ENCODE measurements around the gene CFAP119.

DNA sequence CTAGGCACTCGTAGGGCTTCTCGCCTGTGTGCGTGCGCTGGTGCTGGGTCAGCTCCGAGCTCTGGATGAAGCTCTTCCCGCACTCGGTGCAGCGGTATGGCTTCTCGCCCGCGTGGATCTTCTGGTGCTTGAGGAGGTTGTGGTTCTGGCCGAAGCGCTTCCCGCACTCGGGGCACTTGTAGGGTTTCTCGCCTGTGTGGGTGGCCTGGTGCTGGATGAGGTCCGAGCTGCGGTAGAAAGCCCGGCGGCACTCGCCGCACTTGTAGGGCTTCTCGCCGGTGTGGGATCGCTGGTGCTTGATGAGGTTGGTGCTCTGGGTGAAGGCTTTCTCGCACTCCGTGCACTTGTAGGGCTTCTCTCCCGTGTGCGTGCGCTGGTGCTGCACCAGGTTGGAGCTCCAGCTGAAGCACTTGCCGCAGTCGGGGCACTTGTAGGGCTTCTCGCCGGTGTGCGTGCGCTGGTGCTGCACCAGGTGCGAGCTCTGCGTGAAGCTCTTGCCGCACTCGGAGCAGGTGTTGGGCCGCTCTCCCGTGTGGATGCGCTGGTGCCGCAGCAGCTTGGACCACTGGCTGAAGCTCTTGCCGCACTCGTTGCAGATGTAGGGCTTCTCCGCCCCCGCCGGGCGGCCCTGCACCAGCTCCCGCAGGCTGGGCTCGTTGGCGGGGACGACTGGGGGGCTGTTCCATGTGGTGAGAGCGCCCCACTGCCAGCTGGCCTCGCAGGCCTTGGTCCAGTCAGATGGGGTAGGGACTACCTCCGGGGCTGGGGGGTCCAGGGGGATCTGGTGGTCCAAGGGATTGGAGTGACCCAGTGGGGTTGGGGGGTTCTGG is 21.6 kb upstream of the CFAP119 start:
- TF ChIP-seq EP300 (IDR thresholded peaks at IDR 0.05; ENCODE audit: borderline replicate concordance in 1 of 2, low read depth in 1 of 2, low read length in 1 of 2): no peak
- no peak for TF ChIP-seq YY1 (IDR thresholded peaks at IDR 0.05; ENCODE audit: low read depth)
- TF ChIP-seq, protein P1, sequence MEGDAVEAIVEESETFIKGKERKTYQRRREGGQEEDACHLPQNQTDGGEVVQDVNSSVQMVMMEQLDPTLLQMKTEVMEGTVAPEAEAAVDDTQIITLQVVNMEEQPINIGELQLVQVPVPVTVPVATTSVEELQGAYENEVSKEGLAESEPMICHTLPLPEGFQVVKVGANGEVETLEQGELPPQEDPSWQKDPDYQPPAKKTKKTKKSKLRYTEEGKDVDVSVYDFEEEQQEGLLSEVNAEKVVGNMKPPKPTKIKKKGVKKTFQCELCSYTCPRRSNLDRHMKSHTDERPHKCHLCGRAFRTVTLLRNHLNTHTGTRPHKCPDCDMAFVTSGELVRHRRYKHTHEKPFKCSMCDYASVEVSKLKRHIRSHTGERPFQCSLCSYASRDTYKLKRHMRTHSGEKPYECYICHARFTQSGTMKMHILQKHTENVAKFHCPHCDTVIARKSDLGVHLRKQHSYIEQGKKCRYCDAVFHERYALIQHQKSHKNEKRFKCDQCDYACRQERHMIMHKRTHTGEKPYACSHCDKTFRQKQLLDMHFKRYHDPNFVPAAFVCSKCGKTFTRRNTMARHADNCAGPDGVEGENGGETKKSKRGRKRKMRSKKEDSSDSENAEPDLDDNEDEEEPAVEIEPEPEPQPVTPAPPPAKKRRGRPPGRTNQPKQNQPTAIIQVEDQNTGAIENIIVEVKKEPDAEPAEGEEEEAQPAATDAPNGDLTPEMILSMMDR (IDR thresholded peaks at IDR 0.05): no peak
- TF ChIP-seq NFIC (IDR thresholded peaks at IDR 0.05; ENCODE audit: borderline replicate concordance): no peak
- TF ChIP-seq RAD21 (IDR thresholded peaks at IDR 0.05; ENCODE audit: low read length): no peak
- no peak for TF ChIP-seq ELF1 (IDR thresholded peaks at IDR 0.05)
- TF ChIP-seq, protein P2, sequence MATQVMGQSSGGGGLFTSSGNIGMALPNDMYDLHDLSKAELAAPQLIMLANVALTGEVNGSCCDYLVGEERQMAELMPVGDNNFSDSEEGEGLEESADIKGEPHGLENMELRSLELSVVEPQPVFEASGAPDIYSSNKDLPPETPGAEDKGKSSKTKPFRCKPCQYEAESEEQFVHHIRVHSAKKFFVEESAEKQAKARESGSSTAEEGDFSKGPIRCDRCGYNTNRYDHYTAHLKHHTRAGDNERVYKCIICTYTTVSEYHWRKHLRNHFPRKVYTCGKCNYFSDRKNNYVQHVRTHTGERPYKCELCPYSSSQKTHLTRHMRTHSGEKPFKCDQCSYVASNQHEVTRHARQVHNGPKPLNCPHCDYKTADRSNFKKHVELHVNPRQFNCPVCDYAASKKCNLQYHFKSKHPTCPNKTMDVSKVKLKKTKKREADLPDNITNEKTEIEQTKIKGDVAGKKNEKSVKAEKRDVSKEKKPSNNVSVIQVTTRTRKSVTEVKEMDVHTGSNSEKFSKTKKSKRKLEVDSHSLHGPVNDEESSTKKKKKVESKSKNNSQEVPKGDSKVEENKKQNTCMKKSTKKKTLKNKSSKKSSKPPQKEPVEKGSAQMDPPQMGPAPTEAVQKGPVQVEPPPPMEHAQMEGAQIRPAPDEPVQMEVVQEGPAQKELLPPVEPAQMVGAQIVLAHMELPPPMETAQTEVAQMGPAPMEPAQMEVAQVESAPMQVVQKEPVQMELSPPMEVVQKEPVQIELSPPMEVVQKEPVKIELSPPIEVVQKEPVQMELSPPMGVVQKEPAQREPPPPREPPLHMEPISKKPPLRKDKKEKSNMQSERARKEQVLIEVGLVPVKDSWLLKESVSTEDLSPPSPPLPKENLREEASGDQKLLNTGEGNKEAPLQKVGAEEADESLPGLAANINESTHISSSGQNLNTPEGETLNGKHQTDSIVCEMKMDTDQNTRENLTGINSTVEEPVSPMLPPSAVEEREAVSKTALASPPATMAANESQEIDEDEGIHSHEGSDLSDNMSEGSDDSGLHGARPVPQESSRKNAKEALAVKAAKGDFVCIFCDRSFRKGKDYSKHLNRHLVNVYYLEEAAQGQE (IDR thresholded peaks at IDR 0.05; ENCODE audit: low read depth, low read length): no peak
- no peak for TF ChIP-seq RFX5 (IDR thresholded peaks at IDR 0.05; ENCODE audit: low read length)
- TF ChIP-seq POLR2AphosphoS5 (IDR thresholded peaks at IDR 0.05; ENCODE audit: low read depth, low read length): no peak
- TF ChIP-seq, protein P3, sequence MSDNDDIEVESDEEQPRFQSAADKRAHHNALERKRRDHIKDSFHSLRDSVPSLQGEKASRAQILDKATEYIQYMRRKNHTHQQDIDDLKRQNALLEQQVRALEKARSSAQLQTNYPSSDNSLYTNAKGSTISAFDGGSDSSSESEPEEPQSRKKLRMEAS (IDR thresholded peaks at IDR 0.05; ENCODE audit: low read depth): no peak
- TF ChIP-seq NRF1 (IDR thresholded peaks at IDR 0.05; ENCODE audit: low read depth, low read length): no peak
- TF ChIP-seq TEAD4 (IDR thresholded peaks at IDR 0.05; ENCODE audit: borderline replicate concordance, insufficient read depth): no peak

All from SK-N-SH (cell line).